ENCODE data around the gene ATR. TPM values are rescaled to one million over a fixed set of nuclear protein-coding genes. Genes with fewer than 3 reads are reported as not detected.

The ATR gene
- total and polyA plus RNA-seq, 10 of the 15 experiments (the other 5 are each of a cell fraction or from before 2014, with no cell fraction given): 21.0 to 41.5 (median 30.1) TPM

DNA sequence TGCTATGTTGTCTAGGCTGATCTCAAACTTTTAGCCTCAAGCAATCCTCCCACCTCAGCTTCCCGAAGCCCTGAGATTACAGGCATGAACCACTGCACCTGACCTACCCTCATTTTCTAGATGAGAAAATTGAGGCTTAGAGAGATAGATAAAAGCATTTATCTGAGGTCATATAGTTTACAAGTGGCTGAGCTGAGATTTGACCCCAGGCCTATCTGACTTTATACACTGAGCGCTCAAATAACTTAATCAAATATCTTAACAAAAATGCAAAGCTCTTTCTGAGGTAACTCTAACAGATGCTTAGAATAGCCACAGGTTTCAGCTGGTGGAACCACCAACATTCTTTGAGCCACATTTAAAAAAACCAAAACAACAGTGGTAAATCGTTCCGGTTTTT lies 23.2 kb upstream of the ATR start:
- SMC1A ChIA-PET (ENCODE audit: uncharacterized antibody, unreplicated experiment): interaction anchor here (0.9 kb wide), 1 partner anchor 84 kb away, joined by 5 read pairs; no protein-coding TSS in a partner anchor

More for the DNA sequence above, 23.2 kb upstream of the ATR start:
- Histone ChIP-seq H3K9me3 (replicated peaks; ENCODE audit: control insufficient read depth, insufficient read depth, low read length) (no peaks in the 10 kb centered on the region), H4K20me1 (ENCODE audit: control insufficient read depth, insufficient read depth) (no peaks in the 10 kb centered on the region), H3K9ac (ENCODE audit: control insufficient read depth, insufficient read depth, low read length) (no peak overlapping the region), H2AFZ (ENCODE audit: control insufficient read depth, low read depth, low read length) (no peak overlapping the region), H3K27ac (ENCODE audit: control insufficient read depth, insufficient read depth) (no peak overlapping the region), H3K36me3 (ENCODE audit: control insufficient read depth in 2 of 2, insufficient read depth in 2 of 2, low read length in 1 of 2) (no peaks in the 10 kb centered on the region), H3K4me3 (no peak overlapping the region), H3K79me2 (ENCODE audit: control insufficient read depth, insufficient read depth, low read length) (no peaks in the 10 kb centered on the region), H3K27me3 (replicated peaks in 1 of 2; ENCODE audit: control insufficient read depth in 2 of 2, insufficient read depth in 2 of 2, low read length in 1 of 2) (no peaks in the 10 kb centered on the region), H3K4me1 (ENCODE audit: control insufficient read depth, insufficient read depth, low read length) (no peaks in the 10 kb centered on the region), H3K4me2 (ENCODE audit: control insufficient read depth, insufficient read depth) (no peak overlapping the region)
- DNase-seq (ENCODE audit: low read depth, low spot score) (no peak), ATAC-seq (no peak), FAIRE-seq (no peak)
- no peak for TF ChIP-seq ESRRA (IDR thresholded peaks at IDR 0.05; ENCODE audit: low read length)
- no peak for TF ChIP-seq IRF3 (IDR thresholded peaks at IDR 0.05)
- TF ChIP-seq MXI1 (IDR thresholded peaks at IDR 0.05; ENCODE audit: low read depth, low read length): no peak
- TF ChIP-seq CHD1 (IDR thresholded peaks at IDR 0.05; ENCODE audit: low read depth, low read length): no peak
- no peak for TF ChIP-seq FOXK2 (IDR thresholded peaks at IDR 0.05)
- TF ChIP-seq POLR2A (IDR thresholded peaks at IDR 0.05; ENCODE audit: low read depth, low read length): no peak
- TF ChIP-seq, protein P1, sequence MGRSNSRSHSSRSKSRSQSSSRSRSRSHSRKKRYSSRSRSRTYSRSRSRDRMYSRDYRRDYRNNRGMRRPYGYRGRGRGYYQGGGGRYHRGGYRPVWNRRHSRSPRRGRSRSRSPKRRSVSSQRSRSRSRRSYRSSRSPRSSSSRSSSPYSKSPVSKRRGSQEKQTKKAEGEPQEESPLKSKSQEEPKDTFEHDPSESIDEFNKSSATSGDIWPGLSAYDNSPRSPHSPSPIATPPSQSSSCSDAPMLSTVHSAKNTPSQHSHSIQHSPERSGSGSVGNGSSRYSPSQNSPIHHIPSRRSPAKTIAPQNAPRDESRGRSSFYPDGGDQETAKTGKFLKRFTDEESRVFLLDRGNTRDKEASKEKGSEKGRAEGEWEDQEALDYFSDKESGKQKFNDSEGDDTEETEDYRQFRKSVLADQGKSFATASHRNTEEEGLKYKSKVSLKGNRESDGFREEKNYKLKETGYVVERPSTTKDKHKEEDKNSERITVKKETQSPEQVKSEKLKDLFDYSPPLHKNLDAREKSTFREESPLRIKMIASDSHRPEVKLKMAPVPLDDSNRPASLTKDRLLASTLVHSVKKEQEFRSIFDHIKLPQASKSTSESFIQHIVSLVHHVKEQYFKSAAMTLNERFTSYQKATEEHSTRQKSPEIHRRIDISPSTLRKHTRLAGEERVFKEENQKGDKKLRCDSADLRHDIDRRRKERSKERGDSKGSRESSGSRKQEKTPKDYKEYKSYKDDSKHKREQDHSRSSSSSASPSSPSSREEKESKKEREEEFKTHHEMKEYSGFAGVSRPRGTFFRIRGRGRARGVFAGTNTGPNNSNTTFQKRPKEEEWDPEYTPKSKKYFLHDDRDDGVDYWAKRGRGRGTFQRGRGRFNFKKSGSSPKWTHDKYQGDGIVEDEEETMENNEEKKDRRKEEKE (IDR thresholded peaks at IDR 0.05): no peak
- no peak for TF ChIP-seq HCFC1 (IDR thresholded peaks at IDR 0.05; ENCODE audit: low read length)
- no peak for TF ChIP-seq MTA2 (IDR thresholded peaks at IDR 0.05; ENCODE audit: low read depth)
- TF ChIP-seq NFYA (IDR thresholded peaks at IDR 0.05; ENCODE audit: borderline replicate concordance, low read depth, low read length): no peak
- no peak for TF ChIP-seq RAD21 (IDR thresholded peaks at IDR 0.05; ENCODE audit: insufficient read depth, low read depth, low read length)
- no peak for TF ChIP-seq RAD51 (IDR thresholded peaks at IDR 0.05)
- no peak for TF ChIP-seq RELA (IDR thresholded peaks at IDR 0.05; ENCODE audit: borderline replicate concordance, partially characterized antibody)
- no peak for TF ChIP-seq ATF7 (IDR thresholded peaks at IDR 0.05; ENCODE audit: low read depth)
- TF ChIP-seq, protein P2, sequence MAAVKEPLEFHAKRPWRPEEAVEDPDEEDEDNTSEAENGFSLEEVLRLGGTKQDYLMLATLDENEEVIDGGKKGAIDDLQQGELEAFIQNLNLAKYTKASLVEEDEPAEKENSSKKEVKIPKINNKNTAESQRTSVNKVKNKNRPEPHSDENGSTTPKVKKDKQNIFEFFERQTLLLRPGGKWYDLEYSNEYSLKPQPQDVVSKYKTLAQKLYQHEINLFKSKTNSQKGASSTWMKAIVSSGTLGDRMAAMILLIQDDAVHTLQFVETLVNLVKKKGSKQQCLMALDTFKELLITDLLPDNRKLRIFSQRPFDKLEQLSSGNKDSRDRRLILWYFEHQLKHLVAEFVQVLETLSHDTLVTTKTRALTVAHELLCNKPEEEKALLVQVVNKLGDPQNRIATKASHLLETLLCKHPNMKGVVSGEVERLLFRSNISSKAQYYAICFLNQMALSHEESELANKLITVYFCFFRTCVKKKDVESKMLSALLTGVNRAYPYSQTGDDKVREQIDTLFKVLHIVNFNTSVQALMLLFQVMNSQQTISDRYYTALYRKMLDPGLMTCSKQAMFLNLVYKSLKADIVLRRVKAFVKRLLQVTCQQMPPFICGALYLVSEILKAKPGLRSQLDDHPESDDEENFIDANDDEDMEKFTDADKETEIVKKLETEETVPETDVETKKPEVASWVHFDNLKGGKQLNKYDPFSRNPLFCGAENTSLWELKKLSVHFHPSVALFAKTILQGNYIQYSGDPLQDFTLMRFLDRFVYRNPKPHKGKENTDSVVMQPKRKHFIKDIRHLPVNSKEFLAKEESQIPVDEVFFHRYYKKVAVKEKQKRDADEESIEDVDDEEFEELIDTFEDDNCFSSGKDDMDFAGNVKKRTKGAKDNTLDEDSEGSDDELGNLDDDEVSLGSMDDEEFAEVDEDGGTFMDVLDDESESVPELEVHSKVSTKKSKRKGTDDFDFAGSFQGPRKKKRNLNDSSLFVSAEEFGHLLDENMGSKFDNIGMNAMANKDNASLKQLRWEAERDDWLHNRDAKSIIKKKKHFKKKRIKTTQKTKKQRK (IDR thresholded peaks at IDR 0.05; ENCODE audit: low read depth, low read length): no peak
- no peak for TF ChIP-seq CTCF (IDR thresholded peaks at IDR 0.05 in 2 of 3, conservative IDR thresholded peaks at IDR 0.05 in 1 of 3; ENCODE audit: control insufficient read depth in 2 of 3, extremely low read depth in 1 of 3, insufficient read depth in 1 of 3, low read depth in 3 of 3, low read length in 3 of 3)
- WGBS (ENCODE audit: insufficient coverage, insufficient replicate concordance, low lambda C conversion rate, missing lambda C conversion rate): 61% methylated on average over 4 of the region's 4 CpGs
- in situ Hi-C loops (cut with MboI) (no loop called here), intact Hi-C loops (cut with micrococcal nuclease; ENCODE audit: unreplicated experiment) (no loop called here)
- ChIA-PET POLR2A (interaction anchor here (0.6 kb wide), 1 partner anchor 19 kb away, joined by 3 read pairs; no protein-coding TSS in a partner anchor), RAD21 (ENCODE audit: unreplicated experiment) (no interaction called here), CTCF (interaction anchor here (0.9 kb wide), 1 partner anchor 41 kb away, joined by 3 read pairs; no protein-coding TSS in a partner anchor)
- no TSS peak for BruUV-seq (replicated peaks)
